Breast epithelium (tissue), 4 donors: Measurements from ENCODE around the gene STT3B. TPM values are rescaled to one million over a fixed set of nuclear protein-coding genes. Genes with fewer than 3 reads are reported as not detected.
A peak's percentile ranks its signal among the peaks of the same experiment; 100 is the strongest.

Experiments
- DNase-seq, 2 donors: peaks; one replicate each; pipeline ENCODE4 v3.0.0-alpha.2; 2019; ENCODE audit warnings: low spot score in 2 of 2
- H3K27ac ChIP-seq, 2 donors: fragments of 200-600 bp; sonication (generic) in 1 of 2; one replicate each; pipeline ENCODE4 v1.5.1; 2016 to 2019; ENCODE audit warnings: mild to moderate bottlenecking in 1 of 2
- H3K27me3 ChIP-seq, 2 donors: fragments of 200-600 bp; sonication (generic) in 1 of 2; one replicate each; pipeline versions ENCODE4 v1.5.1 to v1.6.0; 2017 to 2019; ENCODE audit warnings: control low read depth in 1 of 2, mild to moderate bottlenecking in 1 of 2
- H3K36me3 ChIP-seq: fragments of 200-600 bp; one replicate; pipeline ENCODE4 v1.5.1; 2019
- H3K4me1 ChIP-seq, 2 donors: fragments of 200-600 bp; sonication (generic); one replicate each; pipeline ENCODE4 v1.5.1; 2016 to 2019; ENCODE audit warnings: control low read depth in 1 of 2
- H3K4me3 ChIP-seq, 3 donors: fragments of 200-600 bp; sonication (generic); 1 replicate in 2 of 3; 2 replicates in 1 of 3; pipeline ENCODE4 v1.5.1; 2016 to 2019; ENCODE audit warnings: mild to moderate bottlenecking in 3 of 3, moderate library complexity in 2 of 3
- H3K9me3 ChIP-seq, 2 donors: fragments of 200-600 bp; sonication (generic) in 1 of 2; one replicate each; pipeline ENCODE4 v1.5.1; 2016 to 2019; ENCODE audit warnings: control low read depth in 1 of 2
- CTCF ChIP-seq, 3 donors: fragments of 450-650 bp; IDR thresholded peaks; one replicate each; pipeline ENCODE4 v1.5.1; 2016 to 2017; ENCODE audit warnings: antibody characterized with exemption in 3 of 3, mild to moderate bottlenecking in 3 of 3, moderate library complexity in 3 of 3
- POLR2A ChIP-seq: fragments of 450-650 bp; IDR thresholded peaks from one replicate; pipeline ENCODE4 v1.6.1; 2016; ENCODE audit warnings: antibody characterized with exemption, mild to moderate bottlenecking, moderate library complexity
- POLR2AphosphoS5 ChIP-seq, 3 donors: sonication (generic); formaldehyde crosslinking; IDR thresholded peaks; one replicate each; pipeline ENCODE4 v1.6.1; 2017; ENCODE audit warnings: antibody characterized with exemption in 3 of 3
- intact Hi-C: fragments of 100-400 bp; cut with DNase I; formaldehyde crosslinking; loops from one replicate; pipeline ENCODE4 v1.15.1; 2023; ENCODE audit warnings: low total_unique reads
- total RNA-seq, 3 donors: library from RNA; depleted of rRNA; stranded (reverse); fragments of >200 nt; gene quantifications; one replicate each; pipeline ENCODE4 v1.1.0, GENCODE V29; 2016

The STT3B gene
- total RNA-seq = 100 to 1,000 TPM in 2 of 3 donors, 10 to 100 TPM in 1; 93.5 to 132 (median 109) TPM

- intact Hi-C loops = no loop called here
- H3K4me3 ChIP-seq = peak within 1 kb of the TSS; percentile 85 to 95 (median 91)
- H3K9me3 ChIP-seq = no peaks in the 10 kb centered on the region
- H3K36me3 ChIP-seq = no peaks in the 10 kb centered on the region
- peak; percentile 45 to 76 (median 63) for TF ChIP-seq POLR2AphosphoS5 (IDR thresholded peaks at IDR 0.05)
- no peak for TF ChIP-seq CTCF (IDR thresholded peaks at IDR 0.05)
- TF ChIP-seq POLR2A = peak; percentile 33
- H3K27me3 ChIP-seq = no peaks in the 10 kb centered on the region
- H3K27ac ChIP-seq = peak within 1 kb of the TSS; percentile 98
- no peak for DNase-seq
- no peaks in the 10 kb centered on the region for H3K4me1 ChIP-seq
Observed at GRCh38 chr3:31532587-31533168, at the start of gene STT3B. TSS of gene STT3B (plus strand) at chr3:31532925. CDS start at chr3:31532999, 74 bp downstream.

GRCh38 chr3:31483776-31484175, 48.9 kb upstream of the STT3B start:
- TF ChIP-seq POLR2A = no peak
- TF ChIP-seq CTCF (IDR thresholded peaks at IDR 0.05) = no peak
- TF ChIP-seq POLR2AphosphoS5 (IDR thresholded peaks at IDR 0.05) = no peak

DNA sequence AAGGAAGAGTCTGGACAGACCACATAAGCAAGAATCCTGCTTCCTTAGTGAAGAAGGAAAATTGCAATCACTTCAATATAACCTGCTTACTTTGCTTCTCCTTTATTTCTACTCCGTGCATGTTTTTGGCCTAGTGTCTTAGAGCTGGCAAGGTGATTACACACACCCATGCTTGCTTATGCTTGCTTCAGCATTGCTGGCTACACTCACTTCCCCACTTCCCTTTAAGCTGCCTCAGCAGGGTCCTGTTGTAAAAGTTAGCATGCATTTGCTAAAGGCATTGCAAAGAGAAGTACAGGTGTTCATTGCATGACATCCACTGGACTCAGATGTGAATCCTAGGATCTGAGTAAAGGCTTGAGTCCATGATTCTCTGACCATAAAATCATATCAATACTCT, 47.5 kb upstream of the STT3B start:
- no peaks in the 10 kb centered on the region for H3K36me3 ChIP-seq
- no peaks in the 10 kb centered on the region for H3K27me3 ChIP-seq
- no peak overlapping the region for H3K4me3 ChIP-seq
- no peak for DNase-seq
- no peaks in the 10 kb centered on the region for H3K9me3 ChIP-seq
- intact Hi-C loops = no loop called here
- H3K4me1 ChIP-seq = no peaks in the 10 kb centered on the region
- no peak overlapping the region for H3K27ac ChIP-seq
- TF ChIP-seq CTCF (IDR thresholded peaks at IDR 0.05) = no peak
- TF ChIP-seq POLR2A = no peak

More at GRCh38 chr3:31483776-31484175, 48.9 kb upstream of the STT3B start:
- Histone ChIP-seq H3K9me3 (no peaks in the 10 kb centered on the region), H3K27me3 (no peaks in the 10 kb centered on the region), H3K4me1 (no peaks in the 10 kb centered on the region), H3K4me3 (no peak overlapping the region), H3K36me3 (no peaks in the 10 kb centered on the region), H3K27ac (no peak overlapping the region)
- intact Hi-C loops = no loop called here
- DNase-seq = no peak

GRCh38 chr3:31486865-31487533, 45.7 kb upstream of the STT3B start:
- DNase-seq = no peak
- TF ChIP-seq POLR2A (no peak), POLR2AphosphoS5 (IDR thresholded peaks at IDR 0.05) (no peak), CTCF (IDR thresholded peaks at IDR 0.05) (no peak)
- Histone ChIP-seq H3K36me3 (no peaks in the 10 kb centered on the region), H3K27me3 (no peaks in the 10 kb centered on the region), H3K9me3 (no peaks in the 10 kb centered on the region), H3K27ac (no peak overlapping the region), H3K4me1 (no peaks in the 10 kb centered on the region), H3K4me3 (no peak overlapping the region)
- intact Hi-C loops = no loop called here

DNA sequence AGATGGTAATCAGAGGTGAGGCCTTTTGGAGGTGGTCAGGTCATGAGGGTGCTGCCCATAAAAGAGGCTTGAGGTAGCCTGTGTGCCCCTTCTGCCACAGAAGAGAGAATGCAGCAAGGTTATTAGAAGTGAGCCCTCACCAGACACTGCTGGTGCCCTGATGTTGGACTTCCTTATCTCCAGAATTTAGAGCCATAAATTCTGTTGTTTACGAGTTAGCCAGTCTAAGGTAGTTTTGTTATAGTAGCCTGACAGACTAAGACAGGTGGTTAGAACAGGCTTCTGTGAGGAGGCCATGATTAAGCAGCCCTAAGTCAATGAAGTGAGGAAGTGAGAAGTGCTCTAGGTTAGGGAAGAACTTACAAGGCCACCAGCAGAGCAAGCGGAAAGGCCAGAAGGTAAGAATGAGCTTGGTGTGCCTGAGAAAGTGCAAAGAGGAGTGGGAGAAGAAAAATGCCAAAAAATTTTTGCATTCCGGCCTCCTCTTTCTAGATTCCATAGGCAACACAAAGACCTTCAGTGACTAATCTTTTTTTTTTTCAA, 44.2 kb upstream of the STT3B start:
- intact Hi-C loops = no loop called here
- no peak for TF ChIP-seq CTCF (IDR thresholded peaks at IDR 0.05)

More for the DNA sequence above, 44.2 kb upstream of the STT3B start:
- no peaks in the 10 kb centered on the region for H3K27me3 ChIP-seq
- no peaks in the 10 kb centered on the region for H3K4me1 ChIP-seq
- no peaks in the 10 kb centered on the region for H3K9me3 ChIP-seq
- no peak overlapping the region for H3K4me3 ChIP-seq
- no peak overlapping the region for H3K27ac ChIP-seq
- no peaks in the 10 kb centered on the region for H3K36me3 ChIP-seq
- DNase-seq = no peak
